ENCODE measurements around the gene RAPH1.

- no peak for TF ChIP-seq CTCF (IDR thresholded peaks at IDR 0.05; ENCODE audit: poor library complexity, severe bottlenecking)
- TF ChIP-seq REST (IDR thresholded peaks at IDR 0.05; ENCODE audit: borderline replicate concordance) = no peak
Observed at GRCh38 chr2:203431391-203432185, 103.5 kb downstream of the RAPH1 start.
